Type B pancreatic cell (in vitro differentiated cells): ENCODE data around the gene TNRC6B. TPM values are rescaled to one million over a fixed set of nuclear protein-coding genes. Genes with fewer than 3 reads are reported as not detected.

Experiments used
- DNase-seq: peaks from one replicate; pipeline ENCODE4 v3.0.0; 2021; ENCODE audit warnings: mixed read lengths; ENCODE audit not compliant: unreplicated experiment; ENCODE audit errors: extremely low spot score
- H3K27ac Mint-ChIP-seq: 2 replicates; pipeline ENCODE4 v1.8.0; 2021; ENCODE audit warnings: mild to moderate bottlenecking, mixed read lengths
- H3K27me3 Mint-ChIP-seq: 2 replicates; pipeline ENCODE4 v1.8.0; 2021; ENCODE audit warnings: mixed read lengths
- H3K36me3 Mint-ChIP-seq: 2 replicates; pipeline ENCODE4 v1.8.0; 2021; ENCODE audit warnings: mixed read lengths
- H3K4me1 Mint-ChIP-seq: one replicate; pipeline ENCODE4 v1.8.0; 2021; ENCODE audit warnings: mixed read lengths; ENCODE audit not compliant: unreplicated experiment
- H3K4me3 Mint-ChIP-seq: 2 replicates; pipeline ENCODE4 v1.8.0; 2021; ENCODE audit warnings: mild to moderate bottlenecking, mixed read lengths
- H3K9me3 Mint-ChIP-seq: 2 replicates; pipeline ENCODE4 v1.8.0; 2021; ENCODE audit warnings: mixed read lengths
- total RNA-seq: library from RNA; stranded (reverse); gene quantifications from 2 replicates; pipeline ENCODE4 v1.2.1, GENCODE V29; 2021; ENCODE audit warnings: low replicate concordance
- TF ChIP-seq, protein P1 (sequence below): fragments of 200-600 bp; sonication (generic); conservative IDR thresholded peaks from 2 replicates; pipeline ENCODE4 v1.5.0; 2021; ENCODE audit warnings: antibody characterized with exemption, mild to moderate bottlenecking

Gene TNRC6B
- total RNA-seq, 1 donor from 2014 or later, result 50.7 TPM

DNA sequence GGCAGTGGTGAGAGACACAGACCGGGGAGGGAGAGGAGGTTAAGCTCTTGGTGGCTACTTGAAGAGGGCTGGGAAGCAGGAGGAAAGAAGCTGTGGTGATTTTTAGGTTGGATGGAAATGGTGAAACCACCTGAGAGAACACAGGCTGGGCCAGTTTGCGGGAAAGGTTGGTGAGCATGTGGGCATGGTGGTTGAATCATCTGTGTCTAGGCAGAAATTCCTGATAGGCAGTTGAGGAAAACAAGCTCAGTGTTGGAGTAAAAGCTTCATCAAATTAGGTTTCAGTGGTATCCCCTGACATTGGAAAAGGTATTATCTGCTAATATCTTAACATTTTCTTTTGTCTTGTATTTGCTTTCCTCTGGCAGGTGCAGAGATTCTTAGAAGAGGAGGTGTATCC is 188.3 kb downstream of the TNRC6B start:
- Mint-ChIP-seq H3K9me3 (no peaks in the 10 kb centered on the region), H3K27ac (no peak overlapping the region), H3K4me3 (no peak overlapping the region), H3K4me1 (no peaks in the 10 kb centered on the region), H3K27me3 (no peaks in the 10 kb centered on the region), H3K36me3 (peaks cover 52% of the 10 kb centered on the region)
- TF ChIP-seq, protein P1, sequence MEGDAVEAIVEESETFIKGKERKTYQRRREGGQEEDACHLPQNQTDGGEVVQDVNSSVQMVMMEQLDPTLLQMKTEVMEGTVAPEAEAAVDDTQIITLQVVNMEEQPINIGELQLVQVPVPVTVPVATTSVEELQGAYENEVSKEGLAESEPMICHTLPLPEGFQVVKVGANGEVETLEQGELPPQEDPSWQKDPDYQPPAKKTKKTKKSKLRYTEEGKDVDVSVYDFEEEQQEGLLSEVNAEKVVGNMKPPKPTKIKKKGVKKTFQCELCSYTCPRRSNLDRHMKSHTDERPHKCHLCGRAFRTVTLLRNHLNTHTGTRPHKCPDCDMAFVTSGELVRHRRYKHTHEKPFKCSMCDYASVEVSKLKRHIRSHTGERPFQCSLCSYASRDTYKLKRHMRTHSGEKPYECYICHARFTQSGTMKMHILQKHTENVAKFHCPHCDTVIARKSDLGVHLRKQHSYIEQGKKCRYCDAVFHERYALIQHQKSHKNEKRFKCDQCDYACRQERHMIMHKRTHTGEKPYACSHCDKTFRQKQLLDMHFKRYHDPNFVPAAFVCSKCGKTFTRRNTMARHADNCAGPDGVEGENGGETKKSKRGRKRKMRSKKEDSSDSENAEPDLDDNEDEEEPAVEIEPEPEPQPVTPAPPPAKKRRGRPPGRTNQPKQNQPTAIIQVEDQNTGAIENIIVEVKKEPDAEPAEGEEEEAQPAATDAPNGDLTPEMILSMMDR, result no peak
- no peak for DNase-seq

DNA sequence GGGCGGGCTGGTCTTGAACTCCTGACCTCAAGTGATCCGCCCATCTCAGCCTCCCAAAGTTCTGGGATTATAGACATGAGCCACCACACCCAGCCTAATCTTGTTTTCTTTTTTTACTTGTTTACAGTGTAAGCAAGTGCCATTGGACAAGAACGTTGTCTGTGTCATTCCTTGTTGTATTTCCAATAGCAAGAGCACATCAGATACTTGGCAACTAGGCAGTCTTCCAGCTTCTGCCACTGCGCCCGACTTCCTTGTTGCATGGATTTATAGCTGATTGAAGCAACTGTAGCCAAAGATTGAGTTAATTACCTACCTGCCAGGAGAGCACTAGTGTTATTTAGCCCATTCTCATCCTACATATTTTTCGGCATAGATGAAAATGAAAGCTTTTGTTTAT is 189.6 kb downstream of the TNRC6B start:
- no peak for DNase-seq
- TF ChIP-seq, protein P1, result no peak
- Mint-ChIP-seq H3K27ac (no peak overlapping the region), H3K4me3 (no peak overlapping the region), H3K4me1 (peaks cover 1% of the 10 kb centered on the region), H3K9me3 (no peaks in the 10 kb centered on the region), H3K27me3 (no peaks in the 10 kb centered on the region), H3K36me3 (peaks cover 41% of the 10 kb centered on the region)

DNA sequence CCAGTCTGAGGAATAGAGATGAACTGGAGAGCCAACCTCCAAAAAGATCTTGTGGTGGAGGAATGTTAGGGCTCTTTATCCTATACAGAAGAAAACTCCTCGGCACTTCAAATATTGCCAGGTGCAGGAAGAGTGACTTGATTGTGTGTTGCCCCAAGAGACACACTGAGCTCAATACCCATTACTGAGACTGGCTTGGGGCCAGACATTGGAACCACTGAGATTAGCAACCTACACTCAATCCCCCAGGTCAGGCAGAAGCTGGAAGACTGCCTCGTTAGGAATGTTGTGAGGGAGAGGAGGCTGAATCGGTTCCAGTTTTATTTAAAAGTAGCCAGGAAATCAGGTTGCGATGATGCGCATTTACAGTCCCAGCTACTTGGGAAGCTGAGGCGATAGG is 190.3 kb downstream of the TNRC6B start:
- no peaks in the 10 kb centered on the region for H3K9me3 Mint-ChIP-seq
- no peak for DNase-seq
- H3K4me3 Mint-ChIP-seq, result peak overlapping the region; percentile 28
- H3K27me3 Mint-ChIP-seq, result no peaks in the 10 kb centered on the region
- H3K4me1 Mint-ChIP-seq, result peaks cover 6% of the 10 kb centered on the region
- TF ChIP-seq, protein P1, result no peak
- H3K27ac Mint-ChIP-seq, result peak overlapping the region; percentile 73
- H3K36me3 Mint-ChIP-seq, result peaks cover 34% of the 10 kb centered on the region

DNA sequence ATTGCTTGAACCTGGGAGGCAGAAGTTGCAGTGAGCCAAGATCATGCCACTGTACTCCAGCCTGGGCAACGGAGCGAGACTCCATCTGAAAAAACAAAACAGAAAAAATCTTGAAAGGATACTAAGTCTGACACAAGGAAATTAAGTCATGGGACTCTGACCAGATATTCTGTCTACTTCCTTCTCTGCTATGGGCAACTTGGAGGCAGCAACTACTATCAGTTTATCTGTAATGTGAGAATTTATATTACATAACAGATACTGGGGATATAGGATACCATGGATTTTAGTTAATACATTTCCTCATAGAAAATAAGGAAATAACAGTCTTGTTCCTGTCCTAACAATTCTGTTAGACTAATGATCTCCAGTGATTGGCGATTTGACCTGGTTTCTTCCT is 191.1 kb downstream of the TNRC6B start:
- peaks cover 6% of the 10 kb centered on the region for H3K4me1 Mint-ChIP-seq
- TF ChIP-seq, protein P1, result no peak
- no peaks in the 10 kb centered on the region for H3K27me3 Mint-ChIP-seq
- H3K27ac Mint-ChIP-seq, result peak overlapping the region; percentile 73
- no peaks in the 10 kb centered on the region for H3K9me3 Mint-ChIP-seq
- H3K4me3 Mint-ChIP-seq, result no peak overlapping the region
- peaks cover 29% of the 10 kb centered on the region for H3K36me3 Mint-ChIP-seq
- no peak for DNase-seq

DNA sequence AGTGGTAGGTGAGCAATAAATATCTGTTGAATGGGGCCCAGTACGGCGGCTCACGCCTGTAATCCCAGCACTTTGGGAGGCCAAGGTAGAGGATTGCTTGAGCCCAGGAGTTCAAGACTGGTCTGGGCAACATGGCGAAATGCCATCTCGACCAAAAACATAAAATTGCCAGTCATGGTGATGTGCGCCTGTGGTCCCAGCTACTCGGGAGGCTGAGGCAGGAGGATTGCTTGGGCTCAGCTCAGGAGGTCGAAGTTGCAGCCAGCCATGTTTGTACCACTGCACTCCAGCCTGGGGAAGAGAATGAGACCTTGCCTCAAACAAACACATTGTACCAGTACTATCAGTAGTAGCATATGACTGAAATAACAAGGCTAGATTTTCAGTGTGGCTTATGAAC is 196.8 kb downstream of the TNRC6B start:
- Mint-ChIP-seq H3K4me3 (no peak overlapping the region), H3K36me3 (peaks cover 4% of the 10 kb centered on the region), H3K27ac (no peak overlapping the region), H3K4me1 (peaks cover 6% of the 10 kb centered on the region), H3K9me3 (no peaks in the 10 kb centered on the region), H3K27me3 (no peaks in the 10 kb centered on the region)
- DNase-seq, result no peak
- TF ChIP-seq, protein P1, result no peak

DNA sequence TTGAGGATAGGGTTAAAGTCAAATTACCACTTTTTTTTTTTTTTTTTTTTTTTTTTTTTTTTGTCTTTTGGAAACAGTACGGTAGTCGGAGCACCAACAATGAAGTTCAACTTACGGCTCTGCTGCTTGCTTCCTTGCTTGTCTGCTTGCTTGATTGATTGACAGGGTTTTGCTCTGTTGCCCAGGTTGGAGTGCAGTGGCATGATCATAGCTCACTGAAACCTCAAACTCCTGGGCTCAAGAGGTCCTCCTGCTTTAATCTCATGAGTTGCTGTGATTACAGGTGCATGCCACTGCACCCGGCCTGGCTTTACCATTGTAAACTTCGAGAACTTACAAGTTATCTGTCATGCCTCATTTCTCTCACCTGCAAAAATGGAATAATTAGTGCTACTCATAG is 198.4 kb downstream of the TNRC6B start:
- Mint-ChIP-seq H3K36me3 (peaks cover 4% of the 10 kb centered on the region), H3K9me3 (no peaks in the 10 kb centered on the region), H3K4me3 (no peak overlapping the region), H3K27me3 (no peaks in the 10 kb centered on the region), H3K27ac (no peak overlapping the region), H3K4me1 (peaks cover 6% of the 10 kb centered on the region)
- DNase-seq, result no peak
- TF ChIP-seq, protein P1, result no peak
